OCI-LY1 (cell line): ENCODE measurements around the gene FREY1.

Experiments
- EZH2 ChIP-seq: fragments of 200-600 bp; sonication (generic), shearing (Covaris generic); IDR thresholded peaks from 2 replicates; pipeline ENCODE4 v1.8.0; 2017; ENCODE audit warnings: borderline replicate concordance, mixed run types, mild to moderate bottlenecking, antibody characterized with exemption, low read length, moderate library complexity, mixed read lengths
- TF ChIP-seq, protein P1 (sequence below): fragments of 200-600 bp; sonication (generic), shearing (Covaris generic); IDR thresholded peaks from 2 replicates; pipeline ENCODE4 v1.5.1; 2017; ENCODE audit warnings: mild to moderate bottlenecking, antibody characterized with exemption, low read length, moderate library complexity, mixed read lengths

DNA sequence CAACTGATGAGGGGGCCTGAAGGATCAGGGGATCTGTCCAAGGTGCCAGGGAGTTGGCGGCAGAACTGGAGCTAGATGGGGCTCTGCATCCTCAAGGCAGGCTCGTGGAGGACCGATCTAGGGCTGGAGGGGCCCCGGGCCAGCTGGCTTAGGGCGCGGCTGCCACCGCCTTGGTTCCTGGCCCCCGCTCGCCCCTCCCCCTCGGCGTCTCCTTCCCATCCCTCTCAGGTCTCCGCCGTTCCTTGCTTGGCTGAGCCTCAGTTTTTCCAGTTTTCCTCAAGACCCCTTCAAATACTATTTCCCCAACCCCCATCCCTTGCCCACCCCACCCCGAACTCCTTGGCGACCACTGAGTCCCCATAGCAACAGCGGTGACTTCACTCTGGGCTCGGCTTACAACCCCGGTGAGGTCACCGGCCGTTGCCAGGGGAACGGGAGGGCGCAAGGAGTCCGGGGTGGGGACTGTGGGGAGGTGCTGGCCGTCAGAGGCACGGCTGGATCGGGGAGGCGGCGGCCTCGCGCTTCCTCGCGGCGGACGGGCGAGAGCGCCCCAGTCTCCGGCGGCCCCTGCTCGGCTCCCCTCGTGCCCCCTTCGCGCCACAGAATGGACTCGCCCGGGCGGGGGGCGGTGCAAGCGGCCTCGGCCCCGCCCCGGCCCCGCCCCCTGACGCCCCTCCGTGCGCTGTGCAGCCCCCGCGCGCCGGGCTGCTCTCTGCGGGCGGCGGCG, 7.5 kb downstream of the FREY1 start:
- TF ChIP-seq EZH2: no peak
- TF ChIP-seq, protein P1, sequence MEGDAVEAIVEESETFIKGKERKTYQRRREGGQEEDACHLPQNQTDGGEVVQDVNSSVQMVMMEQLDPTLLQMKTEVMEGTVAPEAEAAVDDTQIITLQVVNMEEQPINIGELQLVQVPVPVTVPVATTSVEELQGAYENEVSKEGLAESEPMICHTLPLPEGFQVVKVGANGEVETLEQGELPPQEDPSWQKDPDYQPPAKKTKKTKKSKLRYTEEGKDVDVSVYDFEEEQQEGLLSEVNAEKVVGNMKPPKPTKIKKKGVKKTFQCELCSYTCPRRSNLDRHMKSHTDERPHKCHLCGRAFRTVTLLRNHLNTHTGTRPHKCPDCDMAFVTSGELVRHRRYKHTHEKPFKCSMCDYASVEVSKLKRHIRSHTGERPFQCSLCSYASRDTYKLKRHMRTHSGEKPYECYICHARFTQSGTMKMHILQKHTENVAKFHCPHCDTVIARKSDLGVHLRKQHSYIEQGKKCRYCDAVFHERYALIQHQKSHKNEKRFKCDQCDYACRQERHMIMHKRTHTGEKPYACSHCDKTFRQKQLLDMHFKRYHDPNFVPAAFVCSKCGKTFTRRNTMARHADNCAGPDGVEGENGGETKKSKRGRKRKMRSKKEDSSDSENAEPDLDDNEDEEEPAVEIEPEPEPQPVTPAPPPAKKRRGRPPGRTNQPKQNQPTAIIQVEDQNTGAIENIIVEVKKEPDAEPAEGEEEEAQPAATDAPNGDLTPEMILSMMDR: no peak
